ENCODE measurements around the gene AK2.

AK2 gene

GRCh38 chr1:33017175-33017574 is 19.5 kb downstream of the AK2 start:
- no CpG with 5 or more reads among the region's 2 CpGs for WGBS, 2 donors (ENCODE audit: extremely low coverage in 2 of 2, insufficient read length in 2 of 2, insufficient replicate concordance in 1 of 2)
- H2AFZ ChIP-seq (ENCODE audit: low read length), result no peak overlapping the region
- no peak overlapping the region for H4K8ac ChIP-seq (ENCODE audit: low read depth, low read length)
- H3K4me1 ChIP-seq (ENCODE audit: control insufficient read depth in 2 of 2, insufficient read depth in 1 of 2, low read depth in 1 of 2, low read length in 2 of 2), result peaks cover 0 to 1% of the 10 kb centered on the region in 2 donors
- H3K36me3 ChIP-seq (replicated peaks in 1 of 2; ENCODE audit: control insufficient read depth in 2 of 2, insufficient read depth in 2 of 2, low read length in 2 of 2), result peaks cover 21 to 87% of the 10 kb centered on the region in 2 donors
- DNase-seq (ENCODE audit: low spot score), result no peak
- H2BK120ac ChIP-seq (ENCODE audit: low read depth, low read length), result no peak overlapping the region
- H3K27ac ChIP-seq (replicated peaks; ENCODE audit: low read length), result no peak overlapping the region
- H3K9ac ChIP-seq (ENCODE audit: low read depth, low read length, poor library complexity), result no peak overlapping the region
- H3K14ac ChIP-seq (ENCODE audit: low read length), result no peak overlapping the region
- H3K4ac ChIP-seq (ENCODE audit: low read length), result no peak overlapping the region
- no peak overlapping the region for H3K18ac ChIP-seq (ENCODE audit: low read length)
- no peak overlapping the region for H2BK12ac ChIP-seq (ENCODE audit: low read length)
- no peak overlapping the region for H2BK5ac ChIP-seq (ENCODE audit: low read length)
- H2AK5ac ChIP-seq (ENCODE audit: low read depth, low read length), result no peak overlapping the region
- no peak overlapping the region for H3K4me2 ChIP-seq (ENCODE audit: insufficient read depth, low read length, poor library complexity, severe bottlenecking)
- no peaks in the 10 kb centered on the region for H3K9me3 ChIP-seq (replicated peaks in 1 of 2; ENCODE audit: control insufficient read depth in 2 of 2, insufficient read depth in 1 of 2, low read depth in 1 of 2, low read length in 2 of 2)
- H3K4me3 ChIP-seq (ENCODE audit: low read length in 2 of 2), result no peak overlapping the region
- H2BK15ac ChIP-seq (ENCODE audit: low read length), result no peak overlapping the region
- no peaks in the 10 kb centered on the region for H3K79me1 ChIP-seq (ENCODE audit: low read depth, low read length)
- H3K23ac ChIP-seq (ENCODE audit: low read depth, low read length, poor library complexity), result no peak overlapping the region
- no peaks in the 10 kb centered on the region for H3K27me3 ChIP-seq (ENCODE audit: control insufficient read depth in 3 of 3, insufficient read depth in 3 of 3, low read depth in 1 of 3, low read length in 3 of 3)
- no peak overlapping the region for H4K91ac ChIP-seq (ENCODE audit: low read depth, low read length, poor library complexity)

GRCh38 chr1:33015216-33015615 is 21.5 kb downstream of the AK2 start:
- DNase-seq (ENCODE audit: low spot score), result no peak
- no peak overlapping the region for H3K14ac ChIP-seq (ENCODE audit: low read length)
- WGBS, 2 donors (ENCODE audit: extremely low coverage in 2 of 2, insufficient read length in 2 of 2, insufficient replicate concordance in 1 of 2), result no CpG with 5 or more reads among the region's 2 CpGs
- no peaks in the 10 kb centered on the region for H3K27me3 ChIP-seq (ENCODE audit: control insufficient read depth in 3 of 3, insufficient read depth in 3 of 3, low read depth in 1 of 3, low read length in 3 of 3)
- peaks cover 19 to 85% of the 10 kb centered on the region in 2 donors for H3K36me3 ChIP-seq (replicated peaks in 1 of 2; ENCODE audit: control insufficient read depth in 2 of 2, insufficient read depth in 2 of 2, low read length in 2 of 2)
- no peak overlapping the region for H3K23ac ChIP-seq (ENCODE audit: low read depth, low read length, poor library complexity)
- H2BK12ac ChIP-seq (ENCODE audit: low read length), result no peak overlapping the region
- no peak overlapping the region for H3K18ac ChIP-seq (ENCODE audit: low read length)
- no peak overlapping the region for H2AFZ ChIP-seq (ENCODE audit: low read length)
- H3K4me2 ChIP-seq (ENCODE audit: insufficient read depth, low read length, poor library complexity, severe bottlenecking), result no peak overlapping the region
- H3K27ac ChIP-seq (replicated peaks; ENCODE audit: low read length), result no peak overlapping the region
- H3K4me3 ChIP-seq (ENCODE audit: low read length in 2 of 2), result no peak overlapping the region
- H4K8ac ChIP-seq (ENCODE audit: low read depth, low read length), result no peak overlapping the region
- H3K79me1 ChIP-seq (ENCODE audit: low read depth, low read length), result no peaks in the 10 kb centered on the region
- H4K91ac ChIP-seq (ENCODE audit: low read depth, low read length, poor library complexity), result no peak overlapping the region
- no peak overlapping the region for H2BK5ac ChIP-seq (ENCODE audit: low read length)
- no peak overlapping the region for H2AK5ac ChIP-seq (ENCODE audit: low read depth, low read length)
- no peak overlapping the region for H3K4ac ChIP-seq (ENCODE audit: low read length)
- H3K9ac ChIP-seq (ENCODE audit: low read depth, low read length, poor library complexity), result no peak overlapping the region
- no peaks in the 10 kb centered on the region for H3K9me3 ChIP-seq (replicated peaks in 1 of 2; ENCODE audit: control insufficient read depth in 2 of 2, insufficient read depth in 1 of 2, low read depth in 1 of 2, low read length in 2 of 2)
- peaks cover 1 to 2% of the 10 kb centered on the region in 2 donors for H3K4me1 ChIP-seq (ENCODE audit: control insufficient read depth in 2 of 2, insufficient read depth in 1 of 2, low read depth in 1 of 2, low read length in 2 of 2)
- no peak overlapping the region for H2BK15ac ChIP-seq (ENCODE audit: low read length)
- H2BK120ac ChIP-seq (ENCODE audit: low read depth, low read length), result no peak overlapping the region

GRCh38 chr1:33014464-33015163 is 22.1 kb downstream of the AK2 start:
- Histone ChIP-seq H3K36me3 (replicated peaks in 1 of 2; ENCODE audit: control insufficient read depth in 2 of 2, insufficient read depth in 2 of 2, low read length in 2 of 2) (peaks cover 16 to 83% of the 10 kb centered on the region in 2 donors), H3K23ac (ENCODE audit: low read depth, low read length, poor library complexity) (no peak overlapping the region), H2BK5ac (ENCODE audit: low read length) (no peak overlapping the region), H3K27me3 (ENCODE audit: control insufficient read depth in 3 of 3, insufficient read depth in 3 of 3, low read depth in 1 of 3, low read length in 3 of 3) (no peaks in the 10 kb centered on the region), H2BK12ac (ENCODE audit: low read length) (no peak overlapping the region), H3K4me1 (ENCODE audit: control insufficient read depth in 2 of 2, insufficient read depth in 1 of 2, low read depth in 1 of 2, low read length in 2 of 2) (peaks cover 1 to 2% of the 10 kb centered on the region in 2 donors), H3K9ac (ENCODE audit: low read depth, low read length, poor library complexity) (no peak overlapping the region), H3K14ac (ENCODE audit: low read length) (no peak overlapping the region), H2BK120ac (ENCODE audit: low read depth, low read length) (no peak overlapping the region), H3K9me3 (replicated peaks in 1 of 2; ENCODE audit: control insufficient read depth in 2 of 2, insufficient read depth in 1 of 2, low read depth in 1 of 2, low read length in 2 of 2) (no peaks in the 10 kb centered on the region), H3K79me1 (ENCODE audit: low read depth, low read length) (no peaks in the 10 kb centered on the region), H3K4me2 (ENCODE audit: insufficient read depth, low read length, poor library complexity, severe bottlenecking) (no peak overlapping the region), H2AK5ac (ENCODE audit: low read depth, low read length) (no peak overlapping the region), H2BK15ac (ENCODE audit: low read length) (no peak overlapping the region), H4K8ac (ENCODE audit: low read depth, low read length) (no peak overlapping the region), H4K91ac (ENCODE audit: low read depth, low read length, poor library complexity) (no peak overlapping the region), H3K4me3 (ENCODE audit: low read length in 2 of 2) (no peak overlapping the region), H3K18ac (ENCODE audit: low read length) (no peak overlapping the region), H3K27ac (replicated peaks; ENCODE audit: low read length) (no peak overlapping the region), H2AFZ (ENCODE audit: low read length) (no peak overlapping the region), H3K4ac (ENCODE audit: low read length) (no peak overlapping the region)
- no CpG with 5 or more reads among the region's 8 CpGs for WGBS, 2 donors (ENCODE audit: extremely low coverage in 2 of 2, insufficient read length in 2 of 2, insufficient replicate concordance in 1 of 2)
- no peak for DNase-seq (ENCODE audit: low spot score)

- DNase-seq (ENCODE audit: low spot score), result no peak
- WGBS, 2 donors (ENCODE audit: extremely low coverage in 2 of 2, insufficient read length in 2 of 2, insufficient replicate concordance in 1 of 2), result no CpG with 5 or more reads among the region's 1 CpG
- no peak overlapping the region for H3K9ac ChIP-seq (ENCODE audit: low read depth, low read length, poor library complexity)
- H3K23ac ChIP-seq (ENCODE audit: low read depth, low read length, poor library complexity), result no peak overlapping the region
- H3K36me3 ChIP-seq (replicated peaks in 1 of 2; ENCODE audit: control insufficient read depth in 2 of 2, insufficient read depth in 2 of 2, low read length in 2 of 2), result peaks cover 15 to 83% of the 10 kb centered on the region in 2 donors
- H2BK120ac ChIP-seq (ENCODE audit: low read depth, low read length), result no peak overlapping the region
- no peak overlapping the region for H4K91ac ChIP-seq (ENCODE audit: low read depth, low read length, poor library complexity)
- H3K9me3 ChIP-seq (replicated peaks in 1 of 2; ENCODE audit: control insufficient read depth in 2 of 2, insufficient read depth in 1 of 2, low read depth in 1 of 2, low read length in 2 of 2), result no peaks in the 10 kb centered on the region
- no peaks in the 10 kb centered on the region for H3K79me1 ChIP-seq (ENCODE audit: low read depth, low read length)
- H2BK15ac ChIP-seq (ENCODE audit: low read length), result no peak overlapping the region
- no peak overlapping the region for H3K4me3 ChIP-seq (ENCODE audit: low read length in 2 of 2)
- no peak overlapping the region for H2BK12ac ChIP-seq (ENCODE audit: low read length)
- H3K27me3 ChIP-seq (ENCODE audit: control insufficient read depth in 3 of 3, insufficient read depth in 3 of 3, low read depth in 1 of 3, low read length in 3 of 3), result no peaks in the 10 kb centered on the region
- H3K4ac ChIP-seq (ENCODE audit: low read length), result no peak overlapping the region
- H2AFZ ChIP-seq (ENCODE audit: low read length), result no peak overlapping the region
- H3K27ac ChIP-seq (replicated peaks; ENCODE audit: low read length), result no peak overlapping the region
- no peak overlapping the region for H3K4me2 ChIP-seq (ENCODE audit: insufficient read depth, low read length, poor library complexity, severe bottlenecking)
- H4K8ac ChIP-seq (ENCODE audit: low read depth, low read length), result no peak overlapping the region
- H3K4me1 ChIP-seq (ENCODE audit: control insufficient read depth in 2 of 2, insufficient read depth in 1 of 2, low read depth in 1 of 2, low read length in 2 of 2), result peaks cover 1 to 2% of the 10 kb centered on the region in 2 donors
- no peak overlapping the region for H2BK5ac ChIP-seq (ENCODE audit: low read length)
- H3K18ac ChIP-seq (ENCODE audit: low read length), result no peak overlapping the region
- H2AK5ac ChIP-seq (ENCODE audit: low read depth, low read length), result no peak overlapping the region
- no peak overlapping the region for H3K14ac ChIP-seq (ENCODE audit: low read length)
These were observed 22.9 kb downstream of the AK2 start for GRCh38 chr1:33013791-33014190.
